HL-60 (cell line): ENCODE data around the gene ZNF211.

Experiments
- DNase-seq, 2 experiments: peaks; one replicate each; pipeline ENCODE4 v3.0.0-alpha.2; 2010 to 2020; ENCODE audit warnings: low read depth in 1 of 2, low spot score in 1 of 2
- H3K27ac ChIP-seq: fragments of 250-450 bp; sonication (Bioruptor Pico); replicated peaks from 2 replicates; pipeline ENCODE4 v1.5.1; 2020; ENCODE audit warnings: mild to moderate bottlenecking, moderate library complexity
- H3K27me3 ChIP-seq: fragments of 250-450 bp; sonication (Bioruptor Pico); 2 replicates; pipeline ENCODE4 v1.5.1; 2021; ENCODE audit warnings: mild to moderate bottlenecking, moderate library complexity; ENCODE audit not compliant: insufficient read depth, poor library complexity, severe bottlenecking
- H3K4me3 ChIP-seq: replicated peaks from 2 replicates; pipeline ENCODE4 v1.5.1; 2011; ENCODE audit warnings: mild to moderate bottlenecking, control low read depth, low read length; ENCODE audit not compliant: insufficient read depth
- GABPA ChIP-seq: IDR thresholded peaks from 2 replicates; pipeline ENCODE4 v1.6.1; 2012; ENCODE audit warnings: low read depth
- POLR2AphosphoS5 ChIP-seq: IDR thresholded peaks from 2 replicates; pipeline ENCODE4 v1.6.1; 2012; ENCODE audit warnings: low read depth
- REST ChIP-seq: IDR thresholded peaks from 2 replicates; pipeline ENCODE4 v1.6.1; 2012; ENCODE audit warnings: low read depth; ENCODE audit not compliant: insufficient replicate concordance
- SPI1 ChIP-seq: IDR thresholded peaks from 2 replicates; pipeline ENCODE4 v1.6.1; 2012; ENCODE audit warnings: low read depth, mild to moderate bottlenecking, borderline replicate concordance
- TF ChIP-seq, protein P1 (sequence below): IDR thresholded peaks from one replicate; pipeline ENCODE4 v1.5.1; 2011; ENCODE audit warnings: low read length, control low read depth, inconsistent platforms; ENCODE audit not compliant: insufficient read depth

ZNF211 gene

GRCh38 chr19:57620673-57621348 is 12.2 kb upstream of the ZNF211 start:
- TF ChIP-seq SPI1, result no peak
- TF ChIP-seq GABPA, result no peak
- TF ChIP-seq POLR2AphosphoS5, result no peak
- no peak for DNase-seq
- no peaks in the 10 kb centered on the region for H3K27me3 ChIP-seq
- no peak overlapping the region for H3K4me3 ChIP-seq
- H3K27ac ChIP-seq, result no peak overlapping the region

- Histone ChIP-seq H3K27ac (no peak overlapping the region), H3K27me3 (no peaks in the 10 kb centered on the region), H3K4me3 (no peak overlapping the region)
- no peak for DNase-seq
- TF ChIP-seq, protein P1, sequence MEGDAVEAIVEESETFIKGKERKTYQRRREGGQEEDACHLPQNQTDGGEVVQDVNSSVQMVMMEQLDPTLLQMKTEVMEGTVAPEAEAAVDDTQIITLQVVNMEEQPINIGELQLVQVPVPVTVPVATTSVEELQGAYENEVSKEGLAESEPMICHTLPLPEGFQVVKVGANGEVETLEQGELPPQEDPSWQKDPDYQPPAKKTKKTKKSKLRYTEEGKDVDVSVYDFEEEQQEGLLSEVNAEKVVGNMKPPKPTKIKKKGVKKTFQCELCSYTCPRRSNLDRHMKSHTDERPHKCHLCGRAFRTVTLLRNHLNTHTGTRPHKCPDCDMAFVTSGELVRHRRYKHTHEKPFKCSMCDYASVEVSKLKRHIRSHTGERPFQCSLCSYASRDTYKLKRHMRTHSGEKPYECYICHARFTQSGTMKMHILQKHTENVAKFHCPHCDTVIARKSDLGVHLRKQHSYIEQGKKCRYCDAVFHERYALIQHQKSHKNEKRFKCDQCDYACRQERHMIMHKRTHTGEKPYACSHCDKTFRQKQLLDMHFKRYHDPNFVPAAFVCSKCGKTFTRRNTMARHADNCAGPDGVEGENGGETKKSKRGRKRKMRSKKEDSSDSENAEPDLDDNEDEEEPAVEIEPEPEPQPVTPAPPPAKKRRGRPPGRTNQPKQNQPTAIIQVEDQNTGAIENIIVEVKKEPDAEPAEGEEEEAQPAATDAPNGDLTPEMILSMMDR, result no peak
- no peak for TF ChIP-seq REST
- TF ChIP-seq POLR2AphosphoS5, result no peak
- TF ChIP-seq SPI1, result no peak
- no peak for TF ChIP-seq GABPA
These were observed 9.9 kb upstream of the ZNF211 start for GRCh38 chr19:57623091-57623490.

DNA sequence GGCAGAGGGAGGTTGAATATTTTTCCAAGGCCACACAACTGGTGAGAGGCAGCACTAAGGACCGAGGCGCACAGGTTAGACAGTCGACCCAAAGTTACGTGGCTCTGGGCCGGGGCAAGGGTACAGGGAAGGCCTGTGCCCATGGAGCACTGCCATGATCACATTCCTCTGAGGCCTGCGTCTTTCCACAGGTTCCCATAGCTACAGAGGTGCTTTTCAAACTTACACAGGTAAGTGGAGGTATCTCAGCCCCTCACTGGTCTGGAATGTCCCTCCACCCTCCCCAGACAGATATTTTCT is 814 bp downstream of the ZNF211 start:
- DNase-seq, result no peak
- no peak overlapping the region for H3K27ac ChIP-seq
- H3K27me3 ChIP-seq, result no peaks in the 10 kb centered on the region
- TF ChIP-seq REST (no peak), GABPA (no peak), POLR2AphosphoS5 (no peak), SPI1 (no peak)
- TF ChIP-seq, protein P1, result no peak
- peak overlapping the region; percentile 87 for H3K4me3 ChIP-seq

DNA sequence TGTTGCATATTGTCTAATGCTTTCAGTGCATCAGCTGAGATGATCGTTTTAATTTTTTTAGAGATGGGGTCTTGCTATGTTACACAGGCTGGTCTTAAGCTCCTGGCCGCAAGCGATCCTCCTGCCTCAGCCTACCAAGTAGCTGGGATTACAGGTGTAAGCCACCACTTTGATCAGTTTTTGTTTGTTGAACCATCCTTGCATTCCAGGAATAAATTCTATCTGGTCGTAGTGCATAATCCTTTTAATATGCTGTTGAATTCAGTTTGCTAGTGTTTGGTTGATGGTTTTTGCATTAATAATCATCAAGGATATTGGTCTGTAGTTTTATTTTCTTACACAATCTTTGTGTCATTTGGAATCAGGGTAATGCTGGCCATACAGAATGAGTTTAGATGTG is 4.4 kb downstream of the ZNF211 start:
- TF ChIP-seq, protein P1, result no peak
- TF ChIP-seq SPI1, result no peak
- TF ChIP-seq GABPA, result no peak
- TF ChIP-seq POLR2AphosphoS5, result no peak
- no peak for TF ChIP-seq REST
- H3K27me3 ChIP-seq, result no peaks in the 10 kb centered on the region
- H3K4me3 ChIP-seq, result no peak overlapping the region
- no peak overlapping the region for H3K27ac ChIP-seq
- DNase-seq, result no peak
